SW 1271 (cell line): ENCODE data around the gene TCTN3.
"Not testable (repeated sequence)": the region's sequence is repeated elsewhere in the genome, so short reads cannot be mapped to it uniquely, and the experiment has no call there.

Experiments
- DNase-seq, 2 experiments: peaks; one replicate each; lab custom pipeline; 2025; lab: John Stamatoyannopoulos, UW

The TCTN3 gene

GRCh38 chr10:95683966-95684365, 9.8 kb downstream of the TCTN3 start:
- DNase-seq = no peak

DNA sequence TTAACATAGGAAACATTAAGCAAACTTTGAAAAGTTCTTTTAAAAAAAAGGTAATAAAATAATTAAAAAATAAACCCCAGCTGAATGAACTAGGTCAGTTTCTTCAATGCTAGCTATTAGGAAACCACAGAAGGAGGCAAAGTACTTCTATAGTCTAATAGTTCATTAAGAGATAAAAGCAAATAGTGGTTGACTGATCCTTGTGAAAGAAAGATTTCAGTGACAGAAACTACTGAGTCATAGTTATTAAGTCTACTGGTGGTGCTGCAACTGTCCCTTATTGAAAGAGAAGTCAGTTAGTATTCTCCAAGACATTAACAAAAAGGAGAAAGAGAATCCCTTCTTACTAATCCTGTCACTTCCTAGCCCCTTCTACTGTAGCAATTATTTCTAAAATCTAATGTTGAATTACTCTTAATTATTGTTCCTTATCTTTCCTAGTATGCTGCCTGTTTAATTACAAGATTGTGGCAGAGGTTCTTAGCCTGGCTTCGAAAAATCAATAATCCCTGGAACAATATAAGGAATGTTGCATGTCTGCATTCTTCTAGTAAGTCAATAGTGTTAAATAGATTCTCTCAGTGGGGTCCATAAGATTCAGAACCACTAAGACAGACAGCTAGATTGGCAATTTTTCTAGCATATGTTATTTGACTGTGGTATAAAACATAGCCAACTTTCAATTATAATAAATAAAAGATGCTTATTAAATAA, 18.2 kb downstream of the TCTN3 start:
- no peak for DNase-seq

DNA sequence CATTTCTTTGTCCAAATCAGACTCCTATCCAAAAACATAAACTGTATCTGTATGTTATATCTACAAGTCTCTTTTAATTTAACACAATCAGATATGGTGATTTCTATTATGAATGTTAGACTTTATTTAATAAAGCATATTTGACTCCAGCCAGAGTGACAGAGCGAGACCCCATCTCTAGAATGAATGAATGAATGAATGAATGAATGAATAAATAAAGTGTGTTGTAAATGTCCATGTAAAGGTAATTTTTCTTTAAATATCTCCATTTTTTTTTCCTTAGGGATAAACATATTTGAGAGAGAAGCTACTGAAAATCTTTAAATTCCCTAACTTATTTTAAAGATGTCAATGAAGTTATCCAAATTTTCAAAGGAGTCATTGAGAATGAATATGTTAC, 19.1 kb downstream of the TCTN3 start:
- DNase-seq = no peak

DNA sequence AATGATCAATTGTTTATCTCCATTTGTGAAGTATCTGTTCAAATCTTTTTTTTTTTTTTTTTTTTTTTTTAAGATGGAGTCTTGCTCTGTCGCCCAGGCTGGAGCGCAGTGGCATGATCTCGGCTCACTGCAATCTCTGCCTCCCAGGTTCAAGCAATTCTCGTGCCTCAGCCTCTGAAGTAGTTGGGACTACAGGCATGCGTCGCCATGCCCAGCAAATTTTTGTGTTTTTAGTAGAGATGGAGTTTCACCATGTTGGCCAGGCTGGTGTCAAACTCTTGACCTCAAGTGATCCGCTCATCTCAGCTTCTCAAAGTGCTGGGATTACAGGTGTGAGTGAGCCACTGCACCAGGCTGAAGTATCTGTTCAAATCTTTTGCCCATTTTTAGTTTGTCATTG, 21.1 kb downstream of the TCTN3 start:
- not testable (repeated sequence) for DNase-seq

- DNase-seq = no peak
These were observed 29.2 kb downstream of the TCTN3 start for GRCh38 chr10:95664543-95664942.

- no peak for DNase-seq
These were observed 30.2 kb downstream of the TCTN3 start for GRCh38 chr10:95663496-95663895.

GRCh38 chr10:95661818-95662217, 31.9 kb downstream of the TCTN3 start:
- no peak for DNase-seq

DNA sequence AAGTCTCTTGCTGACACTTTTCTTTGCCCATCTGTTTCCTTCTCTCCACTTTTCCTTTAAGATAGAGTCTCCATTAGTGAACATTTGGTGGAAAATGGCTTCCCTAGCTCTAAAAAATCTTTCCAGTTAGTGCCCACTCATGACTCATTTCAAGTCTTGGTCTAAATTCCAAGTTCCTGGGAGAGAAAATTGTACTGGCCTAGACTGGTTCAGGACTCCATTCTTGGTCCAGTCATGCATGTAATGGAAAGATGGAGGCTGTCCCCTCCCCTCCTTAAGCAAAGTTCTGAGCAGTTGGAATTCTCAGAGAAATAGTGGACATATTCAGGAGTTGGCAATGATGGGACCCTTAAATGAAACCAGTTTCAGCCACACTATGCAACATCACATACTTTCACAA, 33.4 kb downstream of the TCTN3 start:
- no peak for DNase-seq

DNA sequence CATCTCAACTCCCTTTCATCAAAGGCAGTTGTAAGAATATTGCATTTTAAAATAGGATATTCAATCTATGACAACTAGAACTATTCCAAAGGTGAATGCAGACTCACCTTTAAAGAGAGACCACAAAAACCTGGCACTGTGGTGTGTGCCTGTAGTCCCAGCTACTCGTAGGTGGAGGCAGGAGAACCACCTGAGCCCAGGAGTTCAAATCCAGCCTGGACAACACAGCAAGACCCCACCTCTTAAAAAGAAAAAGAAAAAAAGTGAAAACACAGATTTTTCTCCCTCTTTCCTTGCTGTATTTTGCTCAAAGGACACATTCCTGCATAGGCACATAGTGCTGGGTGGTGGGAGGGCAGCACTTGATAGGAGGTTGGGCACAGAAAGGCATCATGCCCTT, 36.5 kb downstream of the TCTN3 start:
- no peak for DNase-seq

DNA sequence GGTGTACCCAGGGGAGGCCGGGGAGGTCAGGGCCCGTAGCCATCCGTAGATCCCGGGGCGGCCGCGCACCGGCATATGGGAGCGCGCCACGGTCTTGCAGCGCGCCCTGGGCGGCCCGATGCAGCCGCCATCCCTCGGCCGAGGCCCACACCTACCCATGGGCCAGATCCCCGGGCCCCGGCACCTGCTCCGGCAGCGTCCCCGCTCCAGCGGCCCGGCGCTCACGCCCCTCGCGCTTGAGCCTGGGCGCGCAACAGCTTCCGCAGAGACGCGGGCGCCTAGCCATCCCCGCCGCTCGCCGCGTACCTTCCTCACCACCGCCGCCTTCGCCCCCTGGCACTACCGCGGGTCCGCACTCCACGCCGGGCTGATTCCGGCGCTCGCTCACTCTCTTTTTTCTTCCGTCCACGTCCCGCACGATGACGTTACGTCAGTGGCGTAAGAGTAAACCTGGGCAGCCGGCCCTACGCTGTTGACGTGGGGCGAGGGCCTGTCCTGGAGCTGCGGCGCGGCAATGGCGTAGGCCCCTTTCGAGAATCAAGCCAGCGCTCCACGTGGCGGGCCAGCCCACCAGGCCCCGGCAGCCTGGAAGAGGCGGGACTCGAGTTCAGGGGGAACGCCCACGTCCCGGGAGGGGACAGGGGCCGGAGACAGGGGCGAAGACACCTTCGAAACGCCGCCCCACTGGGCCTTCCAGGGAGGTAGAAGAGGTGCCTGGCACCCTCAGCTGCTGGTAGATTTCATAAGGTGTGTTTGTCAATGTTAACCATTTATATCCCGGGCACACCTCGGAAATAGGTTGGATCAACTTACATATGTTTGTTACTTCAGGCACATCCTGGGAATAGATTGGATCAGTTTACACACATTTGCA, 37.2 kb downstream of the TCTN3 start, which contains the start of gene ALDH18A1:
Gene ALDH18A1 (minus strand): TSS at position 421 of the 874 bp plus-strand sequence. CDS start 3,334 bp downstream, outside the sequence.
- DNase-seq = peak; percentile 24 to 73

DNA sequence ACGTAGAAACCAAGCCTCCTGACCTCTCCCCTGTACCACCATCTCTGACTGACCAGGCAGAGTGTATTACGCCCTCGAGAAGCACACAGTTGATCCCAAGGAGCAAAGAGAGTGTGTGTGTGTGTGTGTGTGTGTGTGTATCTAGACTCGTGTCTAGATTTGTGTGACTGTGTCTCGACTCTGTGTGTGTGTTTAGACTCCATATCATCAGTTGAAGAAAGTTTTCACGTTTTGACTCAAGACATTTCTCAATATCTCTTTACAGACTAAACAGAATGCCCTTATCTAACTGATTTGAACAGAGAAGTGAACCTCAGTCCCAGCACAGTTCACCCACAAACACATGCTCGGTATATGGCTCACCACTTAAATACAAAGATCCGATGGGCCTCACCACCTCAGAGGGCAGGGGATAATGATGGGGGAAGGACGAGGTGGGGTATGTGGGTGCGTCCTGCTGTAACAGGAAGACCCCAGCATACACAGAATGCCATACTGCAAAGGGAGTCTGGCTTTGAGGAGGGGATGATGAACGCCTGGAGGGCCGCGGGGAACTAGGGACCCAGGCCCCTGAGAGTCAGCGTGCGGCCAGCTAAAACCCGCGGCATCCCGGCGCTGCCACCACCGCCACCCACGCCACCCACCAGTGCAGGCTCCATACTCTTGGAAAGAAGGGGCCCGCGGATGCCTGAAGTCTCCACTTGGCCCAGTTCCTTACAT, 38.0 kb downstream of the TCTN3 start:
- no peak for DNase-seq

GRCh38 chr10:95653895-95654294, 39.8 kb downstream of the TCTN3 start:
- DNase-seq = no peak

DNA sequence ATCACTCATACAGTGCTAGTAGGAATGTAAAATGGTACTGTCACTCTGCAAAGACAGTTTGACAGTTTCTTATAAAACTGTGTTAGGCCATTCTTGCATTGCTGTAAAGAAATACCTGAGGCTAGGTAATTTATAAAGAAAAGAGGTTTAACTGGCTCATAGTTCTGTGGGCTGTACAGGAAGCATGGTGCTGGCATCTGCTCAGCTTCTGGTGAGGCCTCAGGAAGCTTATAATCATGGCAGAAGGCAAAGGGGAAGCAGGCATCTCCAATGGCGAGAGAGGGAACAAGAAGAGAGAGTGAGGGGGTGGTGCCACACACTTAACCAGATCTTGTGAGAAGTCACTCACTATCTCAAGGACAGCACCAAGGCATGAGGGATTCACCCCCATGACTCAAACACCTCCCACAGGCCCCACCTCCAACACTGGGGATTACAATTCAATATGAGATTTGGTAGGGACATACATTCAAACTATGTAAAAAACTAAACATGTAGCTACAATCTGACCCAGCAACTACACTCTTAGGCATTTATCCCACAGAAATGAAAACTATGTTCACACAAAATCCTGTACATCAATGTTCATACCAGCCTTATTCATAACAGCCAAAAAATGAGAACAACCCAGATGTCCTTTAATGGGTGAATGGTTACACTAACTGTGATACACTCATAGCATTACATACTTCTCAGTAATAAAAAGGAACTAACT, 42.2 kb downstream of the TCTN3 start:
- DNase-seq = no peak

DNA sequence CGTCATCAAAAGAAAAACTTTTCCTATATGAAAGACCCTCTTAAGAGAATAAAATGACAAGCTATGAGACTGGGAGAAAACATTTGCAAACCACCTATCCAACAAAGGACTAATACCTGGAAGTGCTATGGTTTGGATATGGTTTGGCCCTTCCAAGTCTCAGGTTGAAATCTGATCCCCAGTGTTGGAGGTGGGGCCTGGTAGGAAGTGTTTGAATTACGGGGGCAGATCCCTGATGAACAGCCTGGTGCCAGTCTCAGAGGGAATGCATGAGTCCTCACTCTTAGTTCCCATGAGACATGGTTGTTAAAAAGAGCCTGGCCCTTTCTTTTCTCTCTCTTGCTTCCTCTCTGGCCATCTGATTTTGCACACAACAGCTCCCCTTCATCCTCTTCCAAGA, 43.5 kb downstream of the TCTN3 start:
- DNase-seq = no peak

DNA sequence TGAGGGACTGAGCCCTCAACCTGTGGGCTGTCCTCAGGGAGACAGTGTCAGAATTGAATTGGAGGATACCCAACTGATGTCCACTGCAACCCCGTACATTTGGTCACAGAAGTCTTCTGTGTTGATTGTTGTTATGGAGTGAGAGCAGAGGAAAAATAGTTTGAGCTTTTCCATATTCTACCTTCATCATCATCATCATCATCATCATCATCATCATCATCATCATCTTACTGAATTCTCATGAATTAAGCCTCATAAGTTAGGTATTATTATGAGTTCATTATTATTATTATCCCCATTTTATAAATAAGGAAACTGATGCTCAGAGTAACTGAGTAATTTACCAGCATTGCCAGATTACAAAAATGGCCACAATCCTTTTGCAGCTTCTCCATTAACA, 45.6 kb downstream of the TCTN3 start:
- no peak for DNase-seq

DNA sequence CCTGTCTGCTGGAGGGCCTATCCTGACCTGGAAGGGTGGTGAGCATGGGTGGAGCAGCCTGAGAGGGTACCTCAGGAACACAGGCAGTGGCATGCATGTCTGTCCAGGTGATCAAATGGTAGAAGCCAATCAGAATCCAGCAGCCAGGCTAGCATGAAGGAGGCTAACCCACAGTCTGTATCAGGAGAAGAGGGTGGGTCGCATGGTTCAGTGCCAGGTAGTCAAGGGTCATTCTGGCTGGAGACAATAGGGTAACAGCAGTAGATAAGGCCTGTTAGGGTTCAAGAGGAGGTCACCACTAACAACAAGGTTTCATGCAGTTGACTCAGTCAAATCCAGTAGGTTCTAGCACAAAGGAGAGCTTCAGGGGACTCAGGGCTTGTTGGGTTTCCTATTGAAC, 47.6 kb downstream of the TCTN3 start:
- no peak for DNase-seq

DNA sequence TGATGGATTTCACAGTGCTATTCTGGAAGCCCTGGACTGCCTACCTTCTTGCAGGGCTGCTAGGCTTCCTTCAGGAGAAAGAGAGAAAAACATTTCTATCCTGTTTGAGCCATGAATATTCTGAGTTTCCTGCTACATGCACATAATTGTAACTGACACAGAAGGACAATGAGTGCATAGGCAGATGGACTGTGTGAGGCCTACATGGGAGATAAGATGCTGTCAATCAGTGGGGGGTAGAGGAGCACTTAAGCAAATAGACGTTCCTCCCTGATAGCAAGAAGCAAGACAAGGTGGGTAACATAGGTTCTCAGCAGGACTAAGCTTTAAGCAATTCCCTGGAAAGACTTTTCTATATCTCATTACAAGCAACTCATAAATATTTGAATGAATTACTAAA, 48.8 kb downstream of the TCTN3 start:
- no peak for DNase-seq

- DNase-seq = no peak
These were observed 52.8 kb downstream of the TCTN3 start for GRCh38 chr10:95640891-95641315.

DNA sequence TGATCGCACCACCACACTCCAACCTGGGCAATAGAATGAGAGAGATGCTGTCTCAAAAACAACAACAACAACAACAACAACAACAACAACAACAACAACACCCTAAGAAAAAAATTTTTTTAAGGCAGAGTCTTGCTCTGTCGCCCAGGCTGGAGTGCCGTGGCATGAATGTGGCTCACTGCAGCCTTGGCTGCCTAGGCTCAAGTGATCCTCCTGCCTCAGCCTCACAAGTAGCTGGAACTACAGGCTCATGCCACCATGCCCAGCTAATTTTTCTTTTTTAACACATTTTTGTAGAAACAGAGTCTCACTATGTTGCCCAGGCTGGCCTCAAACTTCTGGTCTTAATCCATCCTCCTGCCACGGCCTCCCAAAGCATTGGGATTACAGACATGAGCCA, 55.8 kb downstream of the TCTN3 start:
- no peak for DNase-seq

DNA sequence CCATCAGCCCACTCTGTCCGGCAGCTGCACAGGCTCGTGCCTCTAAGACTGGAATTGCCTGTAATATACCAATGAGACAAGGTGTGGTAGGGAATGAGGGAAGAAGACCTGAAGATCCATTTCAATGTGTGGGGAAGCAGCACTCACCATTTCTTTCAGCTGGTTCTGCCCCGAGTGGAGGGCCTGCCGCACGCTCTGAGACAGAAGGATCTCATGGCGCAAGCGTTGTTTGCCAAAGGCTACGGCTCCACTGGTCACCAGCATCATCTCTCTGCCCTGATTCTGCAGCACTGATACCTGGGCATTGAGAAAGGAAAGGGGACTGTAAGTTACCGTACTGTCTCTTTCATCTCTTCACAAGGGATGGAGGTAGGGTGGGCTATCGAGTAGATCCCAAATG, 56.6 kb downstream of the TCTN3 start:
- DNase-seq = no peak

DNA sequence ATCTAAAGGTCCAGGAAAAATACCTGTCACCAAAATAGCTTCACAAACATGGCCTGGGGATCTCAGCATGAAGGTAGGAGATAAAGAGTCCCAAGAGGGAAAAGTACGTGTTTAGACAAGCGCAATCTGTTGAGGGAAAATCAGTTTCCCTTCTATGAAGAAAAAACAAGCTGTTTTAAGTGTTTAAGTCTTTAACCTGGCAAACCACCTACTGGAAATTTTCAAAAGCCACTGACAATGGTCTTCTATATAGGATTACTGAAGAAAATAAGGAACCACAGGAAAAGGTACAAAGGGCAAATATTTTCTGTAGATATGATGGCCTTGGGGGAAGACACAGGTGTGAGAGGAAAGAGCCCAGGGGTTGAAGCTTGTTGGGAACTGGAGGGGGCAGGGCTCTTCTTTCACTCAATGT, 58.4 kb downstream of the TCTN3 start:
- DNase-seq = no peak

DNA sequence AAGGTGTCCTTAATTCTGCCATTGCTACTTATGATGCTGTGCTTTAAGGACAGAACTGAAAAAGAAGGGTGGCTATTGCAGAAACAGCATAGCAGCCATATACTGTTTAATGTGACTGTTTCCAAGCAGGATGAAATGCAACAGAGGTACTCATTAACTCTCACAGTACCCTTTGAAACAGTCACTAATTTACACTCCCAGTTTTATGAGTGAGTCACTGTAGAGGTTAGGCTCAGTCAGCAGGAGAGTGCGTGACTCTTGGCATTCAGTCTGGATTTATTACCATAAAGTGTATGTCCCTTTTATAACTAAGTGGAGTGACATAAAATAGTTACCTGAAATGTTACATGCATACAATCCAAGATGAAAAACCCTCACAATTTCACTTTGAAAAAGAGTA, 64.9 kb downstream of the TCTN3 start:
- DNase-seq = no peak
